Measurements from ENCODE around the gene ITGA7.
"Not testable (repeated sequence)": the region's sequence is repeated elsewhere in the genome, so short reads cannot be mapped to it uniquely, and the experiment has no call there.

Gene ITGA7

DNA sequence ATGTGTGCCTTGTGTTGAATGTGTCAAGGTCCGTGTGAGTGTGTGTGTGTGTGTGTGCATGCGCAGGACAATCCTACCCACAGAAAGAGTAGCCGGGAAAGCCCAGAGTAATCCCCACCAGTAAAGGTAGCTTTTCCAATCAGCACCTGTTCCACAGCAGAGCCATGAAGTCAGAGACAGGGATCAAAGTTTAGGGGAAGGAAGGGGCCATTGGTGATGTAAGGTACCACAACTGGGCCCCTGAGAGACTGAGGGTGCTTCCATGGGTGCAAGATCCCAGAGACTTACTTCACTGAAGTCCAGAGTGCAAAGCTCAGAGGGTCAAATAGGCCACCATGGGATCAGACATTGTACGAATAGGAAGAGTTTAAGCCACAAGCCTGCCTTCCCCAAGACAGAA, 50.5 kb downstream of the ITGA7 start:
- Histone ChIP-seq H3K9me3 (ENCODE audit: control insufficient read depth in 2 of 2, low read length in 2 of 2) (no peaks in the 10 kb centered on the region), H3K4me3 (ENCODE audit: low read length in 2 of 2) (no peak overlapping the region), H3K27ac (ENCODE audit: low read length) (no peak overlapping the region), H3K27me3 (ENCODE audit: control insufficient read depth in 1 of 2, insufficient read depth in 2 of 2, low read length in 2 of 2) (no peaks in the 10 kb centered on the region), H3K36me3 (ENCODE audit: control insufficient read depth in 2 of 2, insufficient read depth in 2 of 2, low read length in 2 of 2) (no peaks in the 10 kb centered on the region), H3K4me1 (ENCODE audit: control insufficient read depth, insufficient read depth, low read length) (peaks cover 10% of the 10 kb centered on the region), H3K9ac (ENCODE audit: low read length in 2 of 2) (no peak overlapping the region)

DNA sequence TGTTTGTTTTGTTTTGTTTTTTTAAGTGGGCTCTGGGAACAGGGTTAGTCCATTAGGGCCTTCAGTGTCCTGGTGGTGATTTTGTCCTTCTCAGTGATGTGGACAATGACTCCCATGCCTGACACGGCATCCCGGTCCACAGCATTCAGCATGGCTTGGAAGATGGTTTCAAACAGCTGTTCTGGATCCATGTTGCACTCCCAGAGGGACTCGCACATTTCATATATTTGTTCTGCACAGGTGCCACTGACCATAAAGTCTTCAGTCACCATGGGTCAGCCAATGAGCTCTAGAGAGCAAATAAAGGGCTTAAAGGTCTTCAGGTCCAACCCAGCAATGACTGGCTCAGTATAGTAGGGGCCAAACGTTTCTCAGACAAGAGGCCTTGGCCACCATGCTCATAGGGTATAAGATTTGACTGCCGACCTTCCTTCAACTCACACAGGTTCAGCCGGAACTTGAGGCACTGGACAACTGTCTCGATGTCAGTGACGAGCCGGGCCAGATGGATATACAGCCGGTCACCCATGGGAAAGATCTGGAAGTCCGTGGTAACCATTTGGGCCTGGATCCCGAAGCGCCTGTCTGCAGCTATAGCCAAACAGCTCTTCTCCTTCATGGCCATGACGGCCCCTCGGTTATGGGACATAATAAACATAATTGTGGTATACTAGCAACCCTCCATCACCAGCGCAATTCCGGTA, 53.0 kb downstream of the ITGA7 start:
- no peak overlapping the region for H3K4me3 ChIP-seq (ENCODE audit: low read length in 2 of 2)
- H3K9me3 ChIP-seq (ENCODE audit: control insufficient read depth in 2 of 2, low read length in 2 of 2) = no peaks in the 10 kb centered on the region
- H3K27me3 ChIP-seq (ENCODE audit: control insufficient read depth in 1 of 2, insufficient read depth in 2 of 2, low read length in 2 of 2) = no peaks in the 10 kb centered on the region
- H3K4me1 ChIP-seq (ENCODE audit: control insufficient read depth, insufficient read depth, low read length) = peaks cover 7% of the 10 kb centered on the region
- no peak overlapping the region for H3K9ac ChIP-seq (ENCODE audit: low read length in 2 of 2)
- no peak overlapping the region for H3K27ac ChIP-seq (ENCODE audit: low read length)
- H3K36me3 ChIP-seq (ENCODE audit: control insufficient read depth in 2 of 2, insufficient read depth in 2 of 2, low read length in 2 of 2) = no peaks in the 10 kb centered on the region

- no peaks in the 10 kb centered on the region for H3K9me3 ChIP-seq (ENCODE audit: control insufficient read depth in 2 of 2, low read length in 2 of 2)
Observed at GRCh38 chr12:55653031-55653430, 54.7 kb downstream of the ITGA7 start.

GRCh38 chr12:55652352-55652751, 55.4 kb downstream of the ITGA7 start:
- Histone ChIP-seq H3K4me1 (ENCODE audit: control insufficient read depth, insufficient read depth, low read length) (peaks cover 2% of the 10 kb centered on the region), H3K9me3 (ENCODE audit: control insufficient read depth in 2 of 2, low read length in 2 of 2) (no peaks in the 10 kb centered on the region), H3K4me3 (ENCODE audit: low read length in 2 of 2) (no peak overlapping the region), H3K27me3 (ENCODE audit: control insufficient read depth in 1 of 2, insufficient read depth in 2 of 2, low read length in 2 of 2) (no peaks in the 10 kb centered on the region), H3K9ac (ENCODE audit: low read length in 2 of 2) (no peak overlapping the region), H3K27ac (ENCODE audit: low read length) (no peak overlapping the region), H3K36me3 (ENCODE audit: control insufficient read depth in 2 of 2, insufficient read depth in 2 of 2, low read length in 2 of 2) (no peaks in the 10 kb centered on the region)

More at GRCh38 chr12:55653031-55653430, 54.7 kb downstream of the ITGA7 start:
- no peak overlapping the region for H3K4me3 ChIP-seq (ENCODE audit: low read length in 2 of 2)
- H3K9ac ChIP-seq (ENCODE audit: low read length in 2 of 2) = no peak overlapping the region
- H3K4me1 ChIP-seq (ENCODE audit: control insufficient read depth, insufficient read depth, low read length) = peaks cover 2% of the 10 kb centered on the region
- H3K27ac ChIP-seq (ENCODE audit: low read length) = no peak overlapping the region
- H3K36me3 ChIP-seq (ENCODE audit: control insufficient read depth in 2 of 2, insufficient read depth in 2 of 2, low read length in 2 of 2) = no peaks in the 10 kb centered on the region
- no peaks in the 10 kb centered on the region for H3K27me3 ChIP-seq (ENCODE audit: control insufficient read depth in 1 of 2, insufficient read depth in 2 of 2, low read length in 2 of 2)

- H3K27ac ChIP-seq (ENCODE audit: low read length) = no peak overlapping the region
- H3K4me1 ChIP-seq (ENCODE audit: control insufficient read depth, insufficient read depth, low read length) = peaks cover 2% of the 10 kb centered on the region
Observed at GRCh38 chr12:55651299-55651683, 56.4 kb downstream of the ITGA7 start.

GRCh38 chr12:55650620-55651298, 56.9 kb downstream of the ITGA7 start:
- H3K27me3 ChIP-seq (ENCODE audit: control insufficient read depth in 1 of 2, insufficient read depth in 2 of 2, low read length in 2 of 2); H3K4me3 ChIP-seq (ENCODE audit: low read length in 2 of 2); H3K36me3 ChIP-seq (ENCODE audit: control insufficient read depth in 2 of 2, insufficient read depth in 2 of 2, low read length in 2 of 2); H3K4me1 ChIP-seq (ENCODE audit: control insufficient read depth, insufficient read depth, low read length); H3K9ac ChIP-seq (ENCODE audit: low read length in 2 of 2); H3K27ac ChIP-seq (ENCODE audit: low read length); H3K9me3 ChIP-seq (ENCODE audit: control insufficient read depth in 2 of 2, low read length in 2 of 2): not testable (repeated sequence)

More at GRCh38 chr12:55651299-55651683, 56.4 kb downstream of the ITGA7 start:
- H3K27me3 ChIP-seq (ENCODE audit: control insufficient read depth in 1 of 2, insufficient read depth in 2 of 2, low read length in 2 of 2) = no peaks in the 10 kb centered on the region
- H3K36me3 ChIP-seq (ENCODE audit: control insufficient read depth in 2 of 2, insufficient read depth in 2 of 2, low read length in 2 of 2) = no peaks in the 10 kb centered on the region
- no peaks in the 10 kb centered on the region for H3K9me3 ChIP-seq (ENCODE audit: control insufficient read depth in 2 of 2, low read length in 2 of 2)
- H3K9ac ChIP-seq (ENCODE audit: low read length in 2 of 2) = no peak overlapping the region
- no peak overlapping the region for H3K4me3 ChIP-seq (ENCODE audit: low read length in 2 of 2)

GRCh38 chr12:55647027-55647426, 60.7 kb downstream of the ITGA7 start:
- H3K4me3 ChIP-seq (ENCODE audit: low read length in 2 of 2) = no peak overlapping the region
- no peaks in the 10 kb centered on the region for H3K27me3 ChIP-seq (ENCODE audit: control insufficient read depth in 1 of 2, insufficient read depth in 2 of 2, low read length in 2 of 2)
- peaks cover 3% of the 10 kb centered on the region for H3K4me1 ChIP-seq (ENCODE audit: control insufficient read depth, insufficient read depth, low read length)
- H3K9me3 ChIP-seq (ENCODE audit: control insufficient read depth in 2 of 2, low read length in 2 of 2) = no peaks in the 10 kb centered on the region
- H3K27ac ChIP-seq (ENCODE audit: low read length) = peak overlapping the region; percentile 53
- no peak overlapping the region for H3K9ac ChIP-seq (ENCODE audit: low read length in 2 of 2)
- no peaks in the 10 kb centered on the region for H3K36me3 ChIP-seq (ENCODE audit: control insufficient read depth in 2 of 2, insufficient read depth in 2 of 2, low read length in 2 of 2)

DNA sequence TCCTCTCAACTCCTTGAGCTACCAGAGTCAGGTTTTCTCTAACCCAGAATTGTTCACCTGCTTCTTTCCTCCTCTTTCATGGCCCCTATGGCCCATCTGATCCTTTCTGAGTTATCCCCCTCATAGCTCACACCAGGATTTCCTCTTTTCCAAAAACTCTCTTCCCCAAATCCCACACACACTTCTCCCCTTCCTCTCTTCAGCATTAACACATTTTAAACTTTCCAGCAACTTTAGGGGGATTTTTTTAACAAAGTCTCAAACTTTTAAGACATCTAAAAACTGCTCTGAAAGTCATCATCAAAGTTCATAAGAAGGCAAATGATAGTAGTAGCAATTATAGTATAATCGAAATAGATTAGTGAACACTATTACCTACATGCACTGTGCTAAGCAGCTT, 63.1 kb downstream of the ITGA7 start:
- Histone ChIP-seq H3K9ac (ENCODE audit: low read length in 2 of 2) (no peak overlapping the region), H3K27me3 (ENCODE audit: control insufficient read depth in 1 of 2, insufficient read depth in 2 of 2, low read length in 2 of 2) (no peaks in the 10 kb centered on the region), H3K27ac (ENCODE audit: low read length) (no peak overlapping the region), H3K36me3 (ENCODE audit: control insufficient read depth in 2 of 2, insufficient read depth in 2 of 2, low read length in 2 of 2) (no peaks in the 10 kb centered on the region), H3K9me3 (ENCODE audit: control insufficient read depth in 2 of 2, low read length in 2 of 2) (no peaks in the 10 kb centered on the region), H3K4me1 (ENCODE audit: control insufficient read depth, insufficient read depth, low read length) (peaks cover 3% of the 10 kb centered on the region), H3K4me3 (ENCODE audit: low read length in 2 of 2) (no peak overlapping the region)

GRCh38 chr12:55642669-55643068, 65.0 kb downstream of the ITGA7 start:
- H3K27ac ChIP-seq (ENCODE audit: low read length) = no peak overlapping the region

DNA sequence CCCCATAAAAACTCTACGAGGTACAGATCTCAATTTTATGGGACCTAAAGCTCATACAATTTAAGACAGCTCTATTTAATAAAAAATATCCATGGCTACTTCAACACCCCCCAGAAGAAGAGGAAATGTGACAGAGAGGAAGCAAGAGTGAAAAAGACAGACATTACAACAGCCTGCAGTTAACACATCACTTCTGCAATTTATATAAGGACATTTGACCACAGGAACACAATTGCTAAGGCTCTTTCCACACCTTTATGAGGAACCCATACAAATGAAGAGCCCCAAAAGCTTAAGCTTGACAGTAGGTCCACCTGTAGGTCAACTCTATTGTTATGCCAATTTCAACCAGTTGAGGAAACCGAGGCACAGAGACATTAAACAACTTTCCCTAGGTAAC, 65.4 kb downstream of the ITGA7 start:
- Histone ChIP-seq H3K9ac (ENCODE audit: low read length in 2 of 2) (no peak overlapping the region), H3K9me3 (ENCODE audit: control insufficient read depth in 2 of 2, low read length in 2 of 2) (no peaks in the 10 kb centered on the region), H3K27ac (ENCODE audit: low read length) (no peak overlapping the region), H3K36me3 (ENCODE audit: control insufficient read depth in 2 of 2, insufficient read depth in 2 of 2, low read length in 2 of 2) (no peaks in the 10 kb centered on the region), H3K27me3 (ENCODE audit: control insufficient read depth in 1 of 2, insufficient read depth in 2 of 2, low read length in 2 of 2) (peaks cover 0 to 4% of the 10 kb centered on the region in 2 donors), H3K4me1 (ENCODE audit: control insufficient read depth, insufficient read depth, low read length) (peaks cover 3% of the 10 kb centered on the region), H3K4me3 (ENCODE audit: low read length in 2 of 2) (no peak overlapping the region)

More at GRCh38 chr12:55642669-55643068, 65.0 kb downstream of the ITGA7 start:
- Histone ChIP-seq H3K4me3 (ENCODE audit: low read length in 2 of 2) (no peak overlapping the region), H3K9ac (ENCODE audit: low read length in 2 of 2) (no peak overlapping the region), H3K9me3 (ENCODE audit: control insufficient read depth in 2 of 2, low read length in 2 of 2) (no peaks in the 10 kb centered on the region), H3K36me3 (ENCODE audit: control insufficient read depth in 2 of 2, insufficient read depth in 2 of 2, low read length in 2 of 2) (no peaks in the 10 kb centered on the region), H3K27me3 (ENCODE audit: control insufficient read depth in 1 of 2, insufficient read depth in 2 of 2, low read length in 2 of 2) (peaks cover 0 to 4% of the 10 kb centered on the region in 2 donors), H3K4me1 (ENCODE audit: control insufficient read depth, insufficient read depth, low read length) (peaks cover 3% of the 10 kb centered on the region)

GRCh38 chr12:55641595-55641994, 66.1 kb downstream of the ITGA7 start:
- Histone ChIP-seq H3K27me3 (ENCODE audit: control insufficient read depth in 1 of 2, insufficient read depth in 2 of 2, low read length in 2 of 2) (peaks cover 0 to 5% of the 10 kb centered on the region in 2 donors), H3K4me1 (ENCODE audit: control insufficient read depth, insufficient read depth, low read length) (peaks cover 3% of the 10 kb centered on the region), H3K9ac (ENCODE audit: low read length in 2 of 2) (no peak overlapping the region), H3K9me3 (ENCODE audit: control insufficient read depth in 2 of 2, low read length in 2 of 2) (no peaks in the 10 kb centered on the region), H3K36me3 (ENCODE audit: control insufficient read depth in 2 of 2, insufficient read depth in 2 of 2, low read length in 2 of 2) (no peaks in the 10 kb centered on the region), H3K27ac (ENCODE audit: low read length) (no peak overlapping the region), H3K4me3 (ENCODE audit: low read length in 2 of 2) (no peak overlapping the region)

Data from stomach smooth muscle (tissue), 2 donors.